SU-DHL-6 (cell line): ENCODE results near the gene KDM3A.

Source experiments
- CTCF ChIP-seq: fragments of 200-600 bp; sonication (generic); IDR thresholded peaks from one replicate; pipeline ENCODE4 v1.5.1; 2017; ENCODE audit warnings: antibody characterized with exemption, mild to moderate bottlenecking, low read length, moderate library complexity; ENCODE audit not compliant: insufficient read depth, poor library complexity, severe bottlenecking
- EZH2phosphoT487 ChIP-seq: fragments of 200-600 bp; sonication (generic), shearing (Covaris generic); conservative IDR thresholded peaks from 2 replicates; pipeline ENCODE4 v1.6.1; 2018; ENCODE audit warnings: mild to moderate bottlenecking, antibody characterized with exemption, low read length, moderate library complexity, mixed read lengths

- TF ChIP-seq CTCF (no peak), EZH2phosphoT487 (no peak)
These were observed 58.2 kb downstream of the KDM3A start for GRCh38 chr2:86499326-86499725.
